Brain pericyte (primary cell): Measurements from ENCODE around the gene CMPK1.

Experiments
- DNase-seq: peaks from one replicate; pipeline ENCODE4 v3.0.0-alpha.2; 2012; ENCODE audit warnings: low read depth, low spot score

The CMPK1 gene

DNA sequence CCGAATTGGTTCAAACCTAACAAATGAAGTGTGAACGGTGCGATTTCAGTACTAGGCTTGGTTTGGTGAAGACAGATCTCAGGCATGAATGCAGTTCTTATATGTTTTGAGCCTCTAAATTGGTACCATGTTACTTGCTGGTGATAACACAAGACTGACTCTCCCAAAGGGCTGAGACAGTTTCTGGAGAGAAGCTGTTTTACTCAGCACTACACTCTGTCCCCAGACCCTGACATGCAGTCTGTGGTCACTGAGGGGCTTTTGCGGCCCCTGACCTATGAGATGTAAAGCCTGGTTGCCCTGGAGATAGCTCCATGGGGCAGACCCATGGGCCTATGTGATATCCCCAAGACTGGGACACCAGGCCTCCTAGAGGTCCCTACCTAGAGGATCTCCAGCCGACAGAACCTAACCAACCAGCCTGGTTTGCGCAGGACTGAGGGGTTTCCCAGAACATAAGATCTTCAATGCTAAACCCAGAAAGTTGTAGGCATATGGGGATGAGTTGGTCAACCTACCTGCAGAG, 63.1 kb downstream of the CMPK1 start:
- no peak for DNase-seq

GRCh38 chr1:47399138-47399845, 65.7 kb downstream of the CMPK1 start:
- DNase-seq = no peak

DNA sequence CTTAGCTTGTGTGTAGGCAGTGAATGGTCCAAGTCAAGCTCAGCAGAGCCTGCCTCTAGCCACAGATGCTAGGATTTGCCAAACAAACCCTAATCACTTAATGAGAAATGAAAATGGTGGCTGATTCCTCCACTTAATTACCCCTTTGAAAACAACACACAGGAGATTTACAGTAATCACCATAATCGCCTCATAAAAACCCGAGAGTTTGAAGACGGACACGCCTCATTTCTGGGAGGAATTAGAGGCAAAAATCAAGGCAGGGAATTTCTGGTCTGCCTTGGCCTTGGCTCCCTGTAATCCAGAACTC, 66.2 kb downstream of the CMPK1 start:
- no peak for DNase-seq

DNA sequence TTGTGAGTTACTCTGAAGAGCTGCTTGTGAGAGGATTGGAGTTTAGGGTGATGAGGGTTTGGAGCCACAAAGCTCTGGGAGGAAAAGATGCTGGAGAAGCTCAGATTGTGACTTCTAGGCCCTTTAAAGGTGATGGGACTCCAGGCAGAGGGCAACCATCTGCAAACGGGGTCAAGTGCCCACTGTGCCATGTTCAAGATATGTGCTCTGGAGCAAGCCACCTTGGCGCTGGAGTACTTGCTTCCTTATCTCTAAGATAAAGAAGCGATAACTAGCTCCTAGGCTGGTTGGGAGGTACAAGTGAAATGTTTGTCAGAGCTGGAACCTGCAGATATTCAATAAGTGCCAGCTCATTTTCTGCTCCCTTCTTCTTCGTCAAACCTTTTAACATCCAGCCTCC, 68.2 kb downstream of the CMPK1 start:
- no peak for DNase-seq

- DNase-seq = no peak
Measured at GRCh38 chr1:47402591-47402990, 69.0 kb downstream of the CMPK1 start.

DNA sequence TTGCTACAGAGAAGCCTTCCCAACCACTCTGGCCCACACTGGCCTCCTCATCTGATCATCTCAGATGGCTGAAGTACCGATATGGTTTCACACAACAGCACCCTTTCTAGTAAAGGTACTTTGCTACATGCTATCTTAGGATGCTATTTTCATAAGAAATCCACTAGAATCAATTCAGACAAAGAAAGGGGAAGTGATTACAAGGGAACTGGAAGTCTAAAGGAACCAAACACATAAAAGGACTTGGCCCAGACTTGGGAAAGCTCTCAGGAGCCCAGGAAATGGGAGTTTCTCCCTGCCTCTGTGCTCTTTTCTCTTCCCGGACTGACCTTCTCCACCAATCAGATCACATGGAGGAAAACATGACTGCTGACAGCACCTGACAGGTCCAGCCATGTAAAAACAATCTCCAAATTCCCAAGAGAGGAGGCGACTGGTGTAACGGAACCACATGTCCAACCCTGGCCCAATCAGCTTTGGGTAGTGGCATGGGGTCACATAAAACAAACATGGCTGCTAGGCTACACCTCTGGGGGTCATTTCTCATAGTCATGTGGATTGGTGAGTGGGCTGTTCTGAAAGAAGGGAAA, 69.8 kb downstream of the CMPK1 start:
- no peak for DNase-seq

DNA sequence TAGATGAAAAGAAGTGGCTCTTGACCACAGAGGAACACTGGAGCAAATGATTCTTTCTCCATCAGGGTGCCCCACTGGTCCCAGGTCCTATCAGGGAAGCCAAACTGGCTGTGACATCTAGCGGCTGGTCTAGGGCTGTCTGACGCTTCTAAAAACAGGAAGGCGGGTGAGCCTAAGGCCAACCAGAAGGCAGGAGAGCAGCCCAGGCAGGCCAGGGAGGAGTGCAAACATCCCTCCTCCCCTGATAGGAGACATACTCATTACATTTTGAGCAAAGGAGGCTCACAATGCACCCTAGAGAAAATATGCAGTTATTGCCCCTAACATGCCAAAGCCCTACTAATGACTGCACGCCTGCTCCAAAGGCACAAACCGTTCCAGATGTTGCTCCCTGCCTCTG, 72.1 kb downstream of the CMPK1 start:
- DNase-seq = no peak

DNA sequence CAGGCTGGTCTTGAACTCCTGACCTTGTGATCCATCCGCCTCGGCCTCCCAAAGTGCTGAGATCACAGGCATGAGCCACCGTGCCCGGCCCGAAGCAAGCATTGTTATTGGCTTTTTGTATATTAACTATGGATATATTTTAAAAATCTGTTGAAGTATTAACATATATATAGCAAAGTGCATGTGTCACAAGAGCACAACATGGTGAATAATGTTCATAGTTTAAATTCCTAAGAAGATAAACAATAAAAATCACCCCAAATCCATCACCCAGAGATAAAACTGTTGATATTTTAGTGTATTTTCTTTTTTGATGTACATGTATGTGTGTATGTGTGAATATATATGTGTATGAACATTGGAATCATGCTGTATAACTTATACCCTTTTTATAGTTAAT, 73.4 kb downstream of the CMPK1 start:
- DNase-seq = no peak

DNA sequence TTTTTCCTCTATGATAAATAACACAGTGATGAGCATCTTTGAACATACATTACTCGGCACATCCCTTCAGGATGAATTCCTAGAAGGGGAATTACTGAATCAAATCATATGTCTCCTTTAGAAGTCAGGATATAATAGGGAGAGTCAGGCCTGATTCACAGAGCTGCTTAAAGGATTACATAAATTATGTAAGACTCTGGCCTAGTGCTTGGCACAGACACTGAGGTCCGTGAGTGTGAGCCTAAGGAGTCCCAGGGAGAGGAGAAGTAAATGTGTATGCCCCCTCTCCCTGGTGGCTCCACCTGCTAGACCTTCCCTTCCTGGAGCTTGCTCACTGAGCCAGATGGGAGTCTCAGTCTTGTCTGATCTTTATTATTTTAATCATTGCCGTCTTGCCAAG, 73.9 kb downstream of the CMPK1 start:
- no peak for DNase-seq

- DNase-seq = no peak
Measured at GRCh38 chr1:47409311-47410067, 75.9 kb downstream of the CMPK1 start.

GRCh38 chr1:47410068-47410455, 76.5 kb downstream of the CMPK1 start:
- no peak for DNase-seq

GRCh38 chr1:47411436-47411835, 77.8 kb downstream of the CMPK1 start:
- no peak for DNase-seq

GRCh38 chr1:47412437-47412836, 78.8 kb downstream of the CMPK1 start:
- DNase-seq = no peak

GRCh38 chr1:47415728-47416318, 82.2 kb downstream of the CMPK1 start, which contains the start of gene FOXE3:
FOXE3 (plus strand) TSS chr1:47416285; CDS start chr1:47416316, 31 bp downstream.
- no peak for DNase-seq

- DNase-seq = no peak
Measured at GRCh38 chr1:47416319-47417169, 83.0 kb downstream of the CMPK1 start.

- no peak for DNase-seq
Measured at GRCh38 chr1:47417170-47418044, 83.8 kb downstream of the CMPK1 start.

GRCh38 chr1:47418122-47418521, 84.5 kb downstream of the CMPK1 start:
- no peak for DNase-seq

GRCh38 chr1:47418681-47419325, 85.2 kb downstream of the CMPK1 start:
- DNase-seq = no peak

GRCh38 chr1:47420547-47420946, 87.0 kb downstream of the CMPK1 start:
- no peak for DNase-seq

GRCh38 chr1:47423872-47424271, 90.3 kb downstream of the CMPK1 start:
- no peak for DNase-seq
